ENCODE results near the gene CSH1.
"Not testable (repeated sequence)": the region's sequence is repeated elsewhere in the genome, so short reads cannot be mapped to it uniquely, and the experiment has no call there.

Gene CSH1

GRCh38 chr17:63873577-63873976 is 22.8 kb downstream of the CSH1 start, which contains the start of gene CSH2:
TSS of gene CSH2 (minus strand) at chr17:63873677. CDS start at chr17:63873614, 63 bp downstream.
- not testable (repeated sequence) for H3K9me3 ChIP-seq (ENCODE audit: low read length); H3K27me3 ChIP-seq (ENCODE audit: control insufficient read depth in 1 of 2, insufficient read depth in 2 of 2, low read length in 2 of 2); H3K9ac ChIP-seq (ENCODE audit: low read length)

GRCh38 chr17:63871646-63872365 is 24.6 kb downstream of the CSH1 start:
- not testable (repeated sequence) for H3K27me3 ChIP-seq (ENCODE audit: control insufficient read depth in 1 of 2, insufficient read depth in 2 of 2, low read length in 2 of 2); H3K4me1 ChIP-seq (ENCODE audit: insufficient read depth, low read length); H3K9ac ChIP-seq (ENCODE audit: low read length); H3K4me3 ChIP-seq (ENCODE audit: low read depth in 1 of 2, low read length in 2 of 2); H3K27ac ChIP-seq (ENCODE audit: low read depth, low read length); H3K36me3 ChIP-seq (ENCODE audit: insufficient read depth, low read length); H3K9me3 ChIP-seq (ENCODE audit: low read length)

More at GRCh38 chr17:63873577-63873976, 22.8 kb downstream of the CSH1 start, which contains the start of gene CSH2:
- H3K4me1 ChIP-seq (ENCODE audit: insufficient read depth, low read length); H3K4me3 ChIP-seq (ENCODE audit: low read depth in 1 of 2, low read length in 2 of 2); H3K27ac ChIP-seq (ENCODE audit: low read depth, low read length); H3K36me3 ChIP-seq (ENCODE audit: insufficient read depth, low read length): not testable (repeated sequence)

- H3K27ac ChIP-seq (ENCODE audit: low read depth, low read length); H3K4me3 ChIP-seq (ENCODE audit: low read depth in 1 of 2, low read length in 2 of 2); H3K9ac ChIP-seq (ENCODE audit: low read length); H3K4me1 ChIP-seq (ENCODE audit: insufficient read depth, low read length); H3K36me3 ChIP-seq (ENCODE audit: insufficient read depth, low read length); H3K9me3 ChIP-seq (ENCODE audit: low read length); H3K27me3 ChIP-seq (ENCODE audit: control insufficient read depth in 1 of 2, insufficient read depth in 2 of 2, low read length in 2 of 2): not testable (repeated sequence)
Observed at GRCh38 chr17:63870292-63870665, 26.1 kb downstream of the CSH1 start.

GRCh38 chr17:63869491-63870291 is 26.7 kb downstream of the CSH1 start:
- not testable (repeated sequence) for H3K27me3 ChIP-seq (ENCODE audit: control insufficient read depth in 1 of 2, insufficient read depth in 2 of 2, low read length in 2 of 2); H3K9ac ChIP-seq (ENCODE audit: low read length); H3K27ac ChIP-seq (ENCODE audit: low read depth, low read length); H3K9me3 ChIP-seq (ENCODE audit: low read length); H3K4me3 ChIP-seq (ENCODE audit: low read depth in 1 of 2, low read length in 2 of 2); H3K36me3 ChIP-seq (ENCODE audit: insufficient read depth, low read length); H3K4me1 ChIP-seq (ENCODE audit: insufficient read depth, low read length)

- H3K4me1 ChIP-seq (ENCODE audit: insufficient read depth, low read length); H3K36me3 ChIP-seq (ENCODE audit: insufficient read depth, low read length); H3K27ac ChIP-seq (ENCODE audit: low read depth, low read length); H3K9me3 ChIP-seq (ENCODE audit: low read length); H3K4me3 ChIP-seq (ENCODE audit: low read depth in 1 of 2, low read length in 2 of 2); H3K9ac ChIP-seq (ENCODE audit: low read length); H3K27me3 ChIP-seq (ENCODE audit: control insufficient read depth in 1 of 2, insufficient read depth in 2 of 2, low read length in 2 of 2): not testable (repeated sequence)
Observed at GRCh38 chr17:63866625-63867024, 29.7 kb downstream of the CSH1 start.

- H3K9ac ChIP-seq (ENCODE audit: low read length) = no peak overlapping the region
- H3K9me3 ChIP-seq (ENCODE audit: low read length) = no peaks in the 10 kb centered on the region
- no peak overlapping the region for H3K4me3 ChIP-seq (ENCODE audit: low read depth in 1 of 2, low read length in 2 of 2)
- H3K36me3 ChIP-seq (ENCODE audit: insufficient read depth, low read length) = no peaks in the 10 kb centered on the region
- H3K27ac ChIP-seq (ENCODE audit: low read depth, low read length) = no peak overlapping the region
- H3K27me3 ChIP-seq (ENCODE audit: control insufficient read depth in 1 of 2, insufficient read depth in 2 of 2, low read length in 2 of 2) = no peaks in the 10 kb centered on the region
- no peaks in the 10 kb centered on the region for H3K4me1 ChIP-seq (ENCODE audit: insufficient read depth, low read length)
Observed at GRCh38 chr17:63859257-63859656, 37.1 kb downstream of the CSH1 start.

- not testable (repeated sequence) for H3K9me3 ChIP-seq (ENCODE audit: low read length); H3K9ac ChIP-seq (ENCODE audit: low read length)
Observed at GRCh38 chr17:63856425-63856824, 39.9 kb downstream of the CSH1 start.

GRCh38 chr17:63855185-63855584 is 41.2 kb downstream of the CSH1 start:
- Histone ChIP-seq H3K9ac (ENCODE audit: low read length) (no peak overlapping the region), H3K9me3 (ENCODE audit: low read length) (no peaks in the 10 kb centered on the region), H3K4me1 (ENCODE audit: insufficient read depth, low read length) (no peaks in the 10 kb centered on the region), H3K27ac (ENCODE audit: low read depth, low read length) (no peak overlapping the region), H3K4me3 (ENCODE audit: low read depth in 1 of 2, low read length in 2 of 2) (no peak overlapping the region), H3K36me3 (ENCODE audit: insufficient read depth, low read length) (no peaks in the 10 kb centered on the region), H3K27me3 (ENCODE audit: control insufficient read depth in 1 of 2, insufficient read depth in 2 of 2, low read length in 2 of 2) (no peaks in the 10 kb centered on the region)

More at GRCh38 chr17:63856425-63856824, 39.9 kb downstream of the CSH1 start:
- not testable (repeated sequence) for H3K27ac ChIP-seq (ENCODE audit: low read depth, low read length); H3K36me3 ChIP-seq (ENCODE audit: insufficient read depth, low read length); H3K4me1 ChIP-seq (ENCODE audit: insufficient read depth, low read length); H3K27me3 ChIP-seq (ENCODE audit: control insufficient read depth in 1 of 2, insufficient read depth in 2 of 2, low read length in 2 of 2); H3K4me3 ChIP-seq (ENCODE audit: low read depth in 1 of 2, low read length in 2 of 2)

- no peak overlapping the region for H3K27ac ChIP-seq (ENCODE audit: low read depth, low read length)
- no peak overlapping the region for H3K4me3 ChIP-seq (ENCODE audit: low read depth in 1 of 2, low read length in 2 of 2)
- no peaks in the 10 kb centered on the region for H3K36me3 ChIP-seq (ENCODE audit: insufficient read depth, low read length)
- no peak overlapping the region for H3K9ac ChIP-seq (ENCODE audit: low read length)
- no peaks in the 10 kb centered on the region for H3K4me1 ChIP-seq (ENCODE audit: insufficient read depth, low read length)
- H3K9me3 ChIP-seq (ENCODE audit: low read length) = no peaks in the 10 kb centered on the region
- H3K27me3 ChIP-seq (ENCODE audit: control insufficient read depth in 1 of 2, insufficient read depth in 2 of 2, low read length in 2 of 2) = no peaks in the 10 kb centered on the region
Observed at GRCh38 chr17:63854709-63855108, 41.7 kb downstream of the CSH1 start.

GRCh38 chr17:63853260-63853659 is 43.1 kb downstream of the CSH1 start:
- H3K4me1 ChIP-seq (ENCODE audit: insufficient read depth, low read length) = no peaks in the 10 kb centered on the region
- H3K27me3 ChIP-seq (ENCODE audit: control insufficient read depth in 1 of 2, insufficient read depth in 2 of 2, low read length in 2 of 2) = no peaks in the 10 kb centered on the region
- no peak overlapping the region for H3K27ac ChIP-seq (ENCODE audit: low read depth, low read length)
- no peak overlapping the region for H3K4me3 ChIP-seq (ENCODE audit: low read depth in 1 of 2, low read length in 2 of 2)
- no peaks in the 10 kb centered on the region for H3K9me3 ChIP-seq (ENCODE audit: low read length)
- no peak overlapping the region for H3K9ac ChIP-seq (ENCODE audit: low read length)
- H3K36me3 ChIP-seq (ENCODE audit: insufficient read depth, low read length) = no peaks in the 10 kb centered on the region

- H3K4me1 ChIP-seq (ENCODE audit: insufficient read depth, low read length) = no peaks in the 10 kb centered on the region
- no peaks in the 10 kb centered on the region for H3K9me3 ChIP-seq (ENCODE audit: low read length)
- no peak overlapping the region for H3K4me3 ChIP-seq (ENCODE audit: low read depth in 1 of 2, low read length in 2 of 2)
- H3K27ac ChIP-seq (ENCODE audit: low read depth, low read length) = no peak overlapping the region
- no peak overlapping the region for H3K9ac ChIP-seq (ENCODE audit: low read length)
- H3K36me3 ChIP-seq (ENCODE audit: insufficient read depth, low read length) = no peaks in the 10 kb centered on the region
- no peaks in the 10 kb centered on the region for H3K27me3 ChIP-seq (ENCODE audit: control insufficient read depth in 1 of 2, insufficient read depth in 2 of 2, low read length in 2 of 2)
Observed at GRCh38 chr17:63850401-63850800, 46.0 kb downstream of the CSH1 start.
